ENCODE results near the gene VPS11.

VPS11 gene

DNA sequence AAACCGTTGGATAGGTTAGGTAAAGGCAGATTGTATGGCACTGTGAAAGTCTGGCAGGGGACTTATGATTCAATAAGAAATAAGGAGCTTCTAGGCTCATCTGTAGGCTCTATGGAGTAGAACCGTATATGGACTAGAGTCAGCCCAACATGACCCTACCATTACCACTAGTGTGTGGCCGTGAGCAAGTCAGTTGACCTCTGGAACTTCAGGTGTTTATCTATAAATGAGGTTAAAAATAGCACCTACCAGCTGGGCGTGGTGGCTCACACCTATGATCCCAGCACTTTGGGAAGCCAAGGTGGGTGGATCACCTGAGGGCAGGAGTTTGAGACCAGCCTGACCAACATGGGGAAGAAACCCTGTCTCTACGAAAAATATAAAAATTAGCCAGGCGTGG lies 58.2 kb downstream of the VPS11 start:
- Histone ChIP-seq H3K9me3 (ENCODE audit: control insufficient read depth, insufficient read depth, low read length) (no peaks in the 10 kb centered on the region), H3K36me3 (ENCODE audit: insufficient read depth, low read length) (peaks cover 7% of the 10 kb centered on the region; the same call in 1 of the 2 replicates), H3K9ac (ENCODE audit: low read depth, low read length) (no peak overlapping the region), H3K4me1 (ENCODE audit: insufficient read depth, low read length) (no peaks in the 10 kb centered on the region)

DNA sequence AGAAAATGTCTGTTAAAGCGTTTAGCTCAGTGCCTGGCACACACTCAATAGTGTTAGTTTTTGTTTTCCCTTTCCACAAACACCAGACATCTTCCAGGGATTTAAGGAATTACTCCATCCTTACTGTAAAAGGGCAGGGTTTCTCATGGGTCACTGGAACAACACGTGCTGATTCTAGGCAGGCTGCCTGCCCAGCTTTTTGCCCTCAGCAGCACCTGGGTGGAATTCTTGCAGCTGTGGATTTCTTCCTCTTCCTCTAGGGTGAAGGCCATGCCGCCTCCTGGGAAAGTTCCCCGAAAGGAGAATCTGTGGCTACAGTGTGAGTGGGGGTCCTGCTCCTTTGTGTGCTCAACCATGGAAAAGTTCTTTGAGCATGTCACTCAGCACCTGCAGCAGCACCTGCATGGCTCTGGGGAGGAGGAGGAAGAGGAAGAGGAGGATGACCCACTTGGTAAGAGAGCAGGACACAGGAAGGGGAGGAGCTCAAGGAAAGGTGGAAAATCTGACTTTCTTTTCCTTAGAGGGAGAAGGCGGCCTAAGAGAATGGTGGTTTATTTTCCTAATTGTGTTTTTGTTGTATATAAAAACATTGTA lies 59.2 kb downstream of the VPS11 start:
- Histone ChIP-seq H3K4me1 (ENCODE audit: insufficient read depth, low read length) (no peaks in the 10 kb centered on the region), H3K9ac (ENCODE audit: low read depth, low read length) (no peak overlapping the region), H3K9me3 (ENCODE audit: control insufficient read depth, insufficient read depth, low read length) (no peaks in the 10 kb centered on the region), H3K36me3 (ENCODE audit: insufficient read depth, low read length) (peaks cover 7% of the 10 kb centered on the region; the same call in 1 of the 2 replicates)

DNA sequence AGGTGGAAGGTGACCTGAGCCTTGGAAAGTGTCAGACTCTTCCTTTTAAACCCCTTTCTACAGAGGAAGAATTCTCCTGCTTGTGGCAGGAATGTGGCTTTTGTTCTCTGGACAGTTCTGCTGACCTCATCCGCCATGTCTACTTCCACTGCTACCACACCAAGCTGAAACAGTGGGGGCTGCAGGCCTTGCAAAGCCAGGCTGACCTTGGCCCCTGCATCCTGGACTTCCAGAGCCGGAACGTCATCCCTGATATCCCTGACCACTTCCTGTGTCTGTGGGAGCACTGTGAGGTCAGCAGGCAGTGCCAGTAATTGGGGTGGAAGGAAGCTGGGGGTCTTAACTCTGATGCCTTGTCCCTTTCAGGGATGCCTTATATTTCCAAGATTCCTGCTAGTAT lies 63.0 kb downstream of the VPS11 start:
- Histone ChIP-seq H3K4me1 (ENCODE audit: insufficient read depth, low read length) (no peaks in the 10 kb centered on the region), H3K9ac (ENCODE audit: low read depth, low read length) (no peak overlapping the region), H3K9me3 (ENCODE audit: control insufficient read depth, insufficient read depth, low read length) (no peaks in the 10 kb centered on the region), H3K36me3 (ENCODE audit: insufficient read depth, low read length) (peaks cover 10% of the 10 kb centered on the region)

Data from ES-I3 (cell line).